Measurements from ENCODE around the gene VAMP5. TPM values are rescaled to one million over a fixed set of nuclear protein-coding genes. Genes with fewer than 3 reads are reported as not detected.
A peak's percentile ranks its signal among the peaks of the same experiment; 100 is the strongest.
"Not testable (repeated sequence)": the region's sequence is repeated elsewhere in the genome, so short reads cannot be mapped to it uniquely, and the experiment has no call there.

Gene VAMP5
- total RNA-seq, 1 experiment from 2014 or later: 15.1 TPM

DNA sequence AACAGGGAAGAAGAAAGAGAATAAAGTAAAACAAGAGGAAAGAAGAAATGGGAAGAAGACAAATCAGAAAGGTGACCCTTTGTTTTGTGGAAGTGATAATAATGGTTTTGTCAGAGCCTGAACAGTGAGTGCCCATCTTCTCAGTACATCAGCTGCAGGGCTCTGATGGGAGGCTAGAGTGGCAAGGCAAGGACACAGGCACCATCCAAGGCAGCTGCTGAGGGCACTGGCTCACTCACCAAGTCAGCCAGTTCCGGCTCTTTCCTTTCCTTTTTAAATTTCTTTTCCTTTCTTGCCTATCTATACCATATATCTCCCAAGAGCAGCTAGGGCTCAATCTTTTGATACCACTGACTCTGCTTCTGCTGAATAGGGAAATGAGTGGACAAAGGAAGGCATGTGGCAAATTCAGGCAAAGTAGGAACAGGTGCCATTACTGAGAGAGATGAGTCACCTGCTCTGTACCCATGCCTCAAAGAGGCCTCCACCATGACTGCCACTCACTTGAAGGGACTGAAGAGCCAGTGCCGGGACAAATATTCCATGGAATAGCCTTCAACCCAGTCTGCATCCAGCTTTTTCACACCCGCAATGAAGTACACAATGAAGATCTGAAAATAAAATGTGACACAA is 29.1 kb upstream of the VAMP5 start:
- intact Hi-C loops (cut with micrococcal nuclease; ENCODE audit: unreplicated experiment): loop anchor here (5.0 kb wide), 1 partner anchor 488 kb away; no protein-coding TSS in a partner anchor
- Mint-ChIP-seq H3K36me3 (ENCODE audit: insufficient read depth, unreplicated experiment) (peaks cover 84% of the 10 kb centered on the region), H3K9me3 (ENCODE audit: unreplicated experiment) (no peaks in the 10 kb centered on the region), H3K27ac (ENCODE audit: unreplicated experiment) (peak overlapping the region; percentile 7), H3K4me3 (ENCODE audit: unreplicated experiment) (no peak overlapping the region), H3K27me3 (ENCODE audit: insufficient read depth, unreplicated experiment) (no peaks in the 10 kb centered on the region), H3K4me1 (ENCODE audit: low read depth, unreplicated experiment) (peaks cover 20% of the 10 kb centered on the region)
- Histone ChIP-seq H3K27me3 (replicated peaks; ENCODE audit: control insufficient read depth, insufficient read depth, low read length) (no peaks in the 10 kb centered on the region), H3K4me1 (peaks cover 25% of the 10 kb centered on the region), H3K36me3 (ENCODE audit: control insufficient read depth, insufficient read depth, low read length) (peaks cover 7% of the 10 kb centered on the region; the same call in 1 of the 2 replicates), H3K4me3 (ENCODE audit: low read depth, low read length) (no peak overlapping the region), H3K9me3 (no peaks in the 10 kb centered on the region)
- ChIA-PET POLR2A (interaction anchor here (2.3 kb wide), 1 partner anchor 16 kb away, joined by 7 read pairs; the partner anchor contains the start of gene MAT2A), CTCF (no interaction called here)
- TF ChIP-seq, protein P1, sequence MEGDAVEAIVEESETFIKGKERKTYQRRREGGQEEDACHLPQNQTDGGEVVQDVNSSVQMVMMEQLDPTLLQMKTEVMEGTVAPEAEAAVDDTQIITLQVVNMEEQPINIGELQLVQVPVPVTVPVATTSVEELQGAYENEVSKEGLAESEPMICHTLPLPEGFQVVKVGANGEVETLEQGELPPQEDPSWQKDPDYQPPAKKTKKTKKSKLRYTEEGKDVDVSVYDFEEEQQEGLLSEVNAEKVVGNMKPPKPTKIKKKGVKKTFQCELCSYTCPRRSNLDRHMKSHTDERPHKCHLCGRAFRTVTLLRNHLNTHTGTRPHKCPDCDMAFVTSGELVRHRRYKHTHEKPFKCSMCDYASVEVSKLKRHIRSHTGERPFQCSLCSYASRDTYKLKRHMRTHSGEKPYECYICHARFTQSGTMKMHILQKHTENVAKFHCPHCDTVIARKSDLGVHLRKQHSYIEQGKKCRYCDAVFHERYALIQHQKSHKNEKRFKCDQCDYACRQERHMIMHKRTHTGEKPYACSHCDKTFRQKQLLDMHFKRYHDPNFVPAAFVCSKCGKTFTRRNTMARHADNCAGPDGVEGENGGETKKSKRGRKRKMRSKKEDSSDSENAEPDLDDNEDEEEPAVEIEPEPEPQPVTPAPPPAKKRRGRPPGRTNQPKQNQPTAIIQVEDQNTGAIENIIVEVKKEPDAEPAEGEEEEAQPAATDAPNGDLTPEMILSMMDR (IDR thresholded peaks at IDR 0.05; ENCODE audit: insufficient read depth in 1 of 2, low read depth in 1 of 2, low read length in 1 of 2, severe bottlenecking in 1 of 2, unreplicated experiment in 1 of 2): no peak
- no peak for DNase-seq
- no TSS peak for BruUV-seq (replicated peaks)

DNA sequence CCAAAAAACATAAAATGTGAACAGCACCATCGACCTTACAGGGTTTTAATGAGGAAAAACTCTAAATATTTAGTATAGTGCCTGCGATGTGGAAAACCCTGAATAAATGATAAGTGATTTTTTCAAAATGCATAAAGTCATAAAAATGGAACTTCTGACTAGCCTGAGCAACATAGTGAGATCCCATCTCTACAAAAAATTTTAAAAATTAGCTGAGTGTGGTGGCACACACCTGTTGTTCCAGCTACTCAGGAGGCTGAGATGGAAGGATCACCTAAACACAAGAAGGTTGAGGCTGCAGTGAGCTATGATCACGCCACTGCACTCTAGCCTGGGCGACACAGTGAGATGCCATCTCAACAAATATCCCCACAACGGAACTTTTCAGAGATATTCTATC is 27.1 kb upstream of the VAMP5 start:
- TF ChIP-seq, protein P1 (IDR thresholded peaks at IDR 0.05; ENCODE audit: insufficient read depth in 1 of 2, low read depth in 1 of 2, low read length in 1 of 2, severe bottlenecking in 1 of 2, unreplicated experiment in 1 of 2): no peak

DNA sequence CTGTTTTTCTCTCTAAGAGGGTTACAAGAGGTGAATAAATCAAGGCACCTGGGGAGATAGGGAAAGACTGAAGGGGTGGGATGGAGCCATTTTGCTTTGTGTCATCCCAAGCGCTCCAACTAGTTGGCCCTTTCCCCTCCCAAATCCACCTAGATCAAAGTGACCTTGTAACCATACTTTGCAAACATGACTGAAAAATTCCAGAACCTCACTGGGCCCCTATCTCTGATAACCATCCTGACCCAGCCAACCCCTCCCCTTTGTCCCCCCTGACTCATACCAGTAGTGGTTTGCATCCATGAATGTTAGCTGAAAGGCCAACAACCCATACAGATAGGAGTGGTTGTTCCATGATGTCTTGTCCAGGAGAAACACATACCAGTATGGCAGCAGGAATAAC is 26.1 kb upstream of the VAMP5 start:
- peaks cover 20% of the 10 kb centered on the region for H3K4me1 Mint-ChIP-seq (ENCODE audit: low read depth, unreplicated experiment)
- BruUV-seq (replicated peaks): no TSS peak
- H3K4me1 ChIP-seq: peaks cover 27% of the 10 kb centered on the region
- peak overlapping the region; percentile 69 for H3K27ac Mint-ChIP-seq (ENCODE audit: unreplicated experiment)
- TF ChIP-seq, protein P1 (IDR thresholded peaks at IDR 0.05; ENCODE audit: insufficient read depth in 1 of 2, low read depth in 1 of 2, low read length in 1 of 2, severe bottlenecking in 1 of 2, unreplicated experiment in 1 of 2): no peak
- H3K4me3 Mint-ChIP-seq (ENCODE audit: unreplicated experiment): peak overlapping the region; percentile 50
- no peak overlapping the region for H3K4me3 ChIP-seq (ENCODE audit: low read depth, low read length)
- ChIA-PET POLR2A (no interaction called here), CTCF (interaction anchor here (0.7 kb wide), 1 partner anchor 29 kb away, joined by 4 read pairs; no protein-coding TSS in a partner anchor)
- no peaks in the 10 kb centered on the region for H3K9me3 Mint-ChIP-seq (ENCODE audit: unreplicated experiment)
- H3K36me3 Mint-ChIP-seq (ENCODE audit: insufficient read depth, unreplicated experiment): peaks cover 73% of the 10 kb centered on the region
- H3K27me3 ChIP-seq (replicated peaks; ENCODE audit: control insufficient read depth, insufficient read depth, low read length): no peaks in the 10 kb centered on the region
- intact Hi-C loops (cut with micrococcal nuclease; ENCODE audit: unreplicated experiment): no loop called here
- peak; percentile 69 to 71 for DNase-seq
- H3K27me3 Mint-ChIP-seq (ENCODE audit: insufficient read depth, unreplicated experiment): no peaks in the 10 kb centered on the region
- H3K36me3 ChIP-seq (ENCODE audit: control insufficient read depth, insufficient read depth, low read length): peaks cover 2% of the 10 kb centered on the region; the same call in 1 of the 2 replicates
- no peaks in the 10 kb centered on the region for H3K9me3 ChIP-seq

More for the DNA sequence above, 27.1 kb upstream of the VAMP5 start:
- CTCF ChIA-PET: interaction anchor here (0.7 kb wide), 1 partner anchor 20 kb away, joined by 3 read pairs; no protein-coding TSS in a partner anchor
- H3K9me3 ChIP-seq: no peaks in the 10 kb centered on the region
- H3K9me3 Mint-ChIP-seq (ENCODE audit: unreplicated experiment): no peaks in the 10 kb centered on the region
- DNase-seq: no peak
- H3K27ac Mint-ChIP-seq (ENCODE audit: unreplicated experiment): no peak overlapping the region
- peaks cover 20% of the 10 kb centered on the region for H3K4me1 Mint-ChIP-seq (ENCODE audit: low read depth, unreplicated experiment)
- no TSS peak for BruUV-seq (replicated peaks)
- H3K4me3 ChIP-seq (ENCODE audit: low read depth, low read length): no peak overlapping the region
- intact Hi-C loops (cut with micrococcal nuclease; ENCODE audit: unreplicated experiment): no loop called here
- H3K4me1 ChIP-seq: peaks cover 27% of the 10 kb centered on the region
- H3K36me3 Mint-ChIP-seq (ENCODE audit: insufficient read depth, unreplicated experiment): peaks cover 74% of the 10 kb centered on the region
- H3K27me3 Mint-ChIP-seq (ENCODE audit: insufficient read depth, unreplicated experiment): no peaks in the 10 kb centered on the region
- POLR2A ChIA-PET: interaction anchor here (2.3 kb wide), 1 partner anchor 18 kb away, joined by 7 read pairs; the partner anchor contains the start of gene MAT2A
- peaks cover 2% of the 10 kb centered on the region; the same call in 1 of the 2 replicates for H3K36me3 ChIP-seq (ENCODE audit: control insufficient read depth, insufficient read depth, low read length)
- H3K4me3 Mint-ChIP-seq (ENCODE audit: unreplicated experiment): no peak overlapping the region
- H3K27me3 ChIP-seq (replicated peaks; ENCODE audit: control insufficient read depth, insufficient read depth, low read length): no peaks in the 10 kb centered on the region

DNA sequence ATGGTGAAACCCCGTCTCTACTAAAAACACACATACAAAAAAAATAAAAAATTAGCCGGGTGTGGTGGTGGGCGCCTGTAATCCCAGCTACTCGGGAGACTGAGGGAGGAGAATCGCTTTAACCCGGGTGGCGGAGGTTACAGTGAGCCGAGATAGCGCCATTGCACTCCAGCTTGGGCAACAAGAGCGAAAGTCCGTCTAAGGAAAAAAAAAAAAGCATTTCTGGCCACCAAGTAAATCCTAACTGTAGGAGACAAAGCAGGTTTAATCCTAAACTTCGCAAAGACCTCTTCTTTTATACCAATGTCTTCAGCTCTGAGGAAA is 23.9 kb upstream of the VAMP5 start:
- H3K27ac Mint-ChIP-seq (ENCODE audit: unreplicated experiment): peak overlapping the region; percentile 98
- ChIA-PET POLR2A (interaction anchor here (0.6 to 3.0 kb wide), 10 partner anchors 22 to 368 kb away, joined by 3 to 19 read pairs (median 6); partner anchors contain the start of genes C2orf68, ELMOD3, MAT2A and RETSAT), CTCF (interaction anchor here (1.1 to 2.5 kb wide), 2 partner anchors 8 to 35 kb away, joined by 3 to 7 read pairs; partner anchors contain the start of gene RNF181)
- H3K4me1 ChIP-seq: peaks cover 34% of the 10 kb centered on the region
- H3K27me3 ChIP-seq (replicated peaks; ENCODE audit: control insufficient read depth, insufficient read depth, low read length); H3K36me3 ChIP-seq (ENCODE audit: control insufficient read depth, insufficient read depth, low read length); DNase-seq; intact Hi-C loops (cut with micrococcal nuclease; ENCODE audit: unreplicated experiment); H3K9me3 Mint-ChIP-seq (ENCODE audit: unreplicated experiment); BruUV-seq (replicated peaks); H3K27me3 Mint-ChIP-seq (ENCODE audit: insufficient read depth, unreplicated experiment); H3K9me3 ChIP-seq: not testable (repeated sequence)
- H3K4me3 Mint-ChIP-seq (ENCODE audit: unreplicated experiment): peak overlapping the region; percentile 96
- peaks cover 26% of the 10 kb centered on the region for H3K4me1 Mint-ChIP-seq (ENCODE audit: low read depth, unreplicated experiment)
- peak overlapping the region; percentile 65 for H3K4me3 ChIP-seq (ENCODE audit: low read depth, low read length)
- peaks cover 53% of the 10 kb centered on the region for H3K36me3 Mint-ChIP-seq (ENCODE audit: insufficient read depth, unreplicated experiment)
